Erythroblast (primary cell): ENCODE measurements around the gene CHRNA1.

Experiments
- DNase-seq, 2 experiments: peaks; one replicate each; lab custom pipeline; 2025; lab: John Stamatoyannopoulos, UW
- GATA1 ChIP-seq: IDR thresholded peaks from 2 replicates; pipeline ENCODE4 v1.6.1; 2011; ENCODE audit warnings: low read depth, mild to moderate bottlenecking, control low read depth, low read length, moderate library complexity
- POLR2A ChIP-seq: IDR thresholded peaks from 2 replicates; pipeline ENCODE4 v1.6.1; 2011; ENCODE audit warnings: mild to moderate bottlenecking, low read length

The CHRNA1 gene

DNA sequence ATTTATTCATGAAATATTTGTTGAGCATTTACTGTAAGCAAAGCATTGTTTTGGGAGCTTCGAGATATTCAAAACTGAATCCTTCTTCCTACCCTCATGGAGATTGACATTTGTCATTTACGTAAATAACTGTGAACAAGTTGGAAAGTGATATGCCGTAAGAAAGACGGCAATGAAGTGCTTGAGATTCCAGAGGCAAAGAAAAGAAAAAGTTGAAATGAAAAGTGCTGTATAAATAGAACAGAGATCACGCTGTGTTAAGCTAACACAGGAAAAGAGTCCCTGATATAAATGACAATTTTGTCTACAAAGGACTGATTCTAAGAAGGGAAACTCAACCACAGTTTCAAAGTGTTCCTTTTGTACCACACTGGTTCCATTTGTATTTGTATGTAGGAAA is 1.8 kb downstream of the CHRNA1 start:
- no peak for DNase-seq
- no peak for TF ChIP-seq GATA1
- TF ChIP-seq POLR2A = no peak

DNA sequence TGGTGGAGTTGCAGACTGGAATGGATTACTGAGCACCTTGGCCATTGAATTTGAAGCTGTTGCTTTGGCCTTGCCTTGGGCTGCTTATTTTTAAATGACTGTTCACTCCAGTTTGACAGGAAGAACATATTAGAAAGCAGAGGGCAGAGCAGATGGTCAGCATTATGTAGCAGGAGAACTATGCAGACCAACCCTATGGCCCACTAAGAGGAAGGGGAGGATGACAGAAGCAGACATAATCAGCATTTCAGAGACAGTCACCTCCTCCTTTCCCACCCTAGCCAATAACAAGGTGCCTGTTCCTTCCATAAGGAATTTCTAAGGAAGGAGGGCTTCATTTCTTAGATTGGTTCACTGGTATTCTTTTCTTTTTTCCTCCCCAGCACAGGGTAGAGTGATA is 2.4 kb downstream of the CHRNA1 start:
- no peak for DNase-seq
- TF ChIP-seq GATA1 = no peak
- TF ChIP-seq POLR2A = no peak

DNA sequence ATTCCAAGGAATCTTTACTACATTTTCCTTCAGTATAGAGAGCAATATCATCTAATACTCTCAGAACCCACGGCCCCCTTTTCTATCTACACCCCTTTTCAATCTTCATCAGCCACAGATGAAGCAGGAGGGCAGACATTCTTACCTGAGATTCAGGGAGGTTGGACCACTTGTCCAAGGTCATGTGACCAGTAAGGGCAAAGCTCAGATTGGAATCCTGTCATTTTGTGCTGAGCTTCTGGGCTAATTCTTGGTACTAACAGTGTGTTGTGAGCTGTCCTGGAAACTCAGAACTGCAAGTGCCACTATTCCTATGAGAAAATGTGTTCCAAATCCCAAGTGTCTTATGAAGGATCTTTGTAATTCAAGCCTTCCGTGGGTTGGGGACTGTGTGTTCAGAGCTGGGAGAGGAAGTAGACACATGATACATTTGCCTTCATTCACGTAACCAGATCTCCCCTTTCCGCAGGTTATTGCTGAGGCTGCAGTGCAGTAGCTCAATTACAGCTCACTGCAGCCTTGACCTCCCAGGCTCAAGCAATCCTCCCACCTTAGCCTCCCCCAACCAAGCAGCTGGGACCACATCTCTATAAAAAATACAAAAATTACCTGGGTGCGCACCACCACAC is 3.3 kb downstream of the CHRNA1 start:
- no peak for DNase-seq
- TF ChIP-seq GATA1 (no peak), POLR2A (no peak)

DNA sequence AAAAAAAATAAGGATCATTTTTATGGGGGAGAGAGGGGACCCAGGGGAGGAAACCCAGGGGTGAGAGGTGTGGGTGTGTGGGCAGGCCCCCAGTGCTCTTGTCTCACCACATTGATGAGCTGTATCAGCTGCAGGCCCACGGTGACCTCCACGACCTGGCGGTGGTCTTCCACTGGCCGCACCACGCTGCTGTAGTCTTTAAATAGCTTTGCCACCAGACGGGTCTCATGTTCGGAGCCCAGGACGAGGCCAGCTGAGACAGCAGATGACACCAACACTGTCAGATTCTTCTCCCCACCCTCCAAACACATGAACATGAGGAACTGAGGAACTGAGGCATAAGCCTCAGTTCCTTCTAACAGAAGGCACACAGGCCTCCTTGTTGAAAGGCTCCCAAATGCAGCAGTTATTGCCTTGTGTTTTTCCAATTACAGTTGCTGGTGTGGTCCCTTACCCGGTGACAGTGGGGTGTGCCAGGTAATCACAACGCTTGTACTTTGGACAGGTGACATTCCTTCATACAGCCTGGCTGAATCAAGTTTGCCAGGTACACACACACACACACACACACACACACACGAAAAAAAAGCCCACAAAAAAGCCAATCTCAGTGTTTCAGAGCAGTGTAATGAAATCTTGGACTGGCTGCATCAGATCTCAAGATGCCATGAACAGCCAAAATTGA is 4.7 kb downstream of the CHRNA1 start:
- DNase-seq = no peak
- no peak for TF ChIP-seq POLR2A
- no peak for TF ChIP-seq GATA1

DNA sequence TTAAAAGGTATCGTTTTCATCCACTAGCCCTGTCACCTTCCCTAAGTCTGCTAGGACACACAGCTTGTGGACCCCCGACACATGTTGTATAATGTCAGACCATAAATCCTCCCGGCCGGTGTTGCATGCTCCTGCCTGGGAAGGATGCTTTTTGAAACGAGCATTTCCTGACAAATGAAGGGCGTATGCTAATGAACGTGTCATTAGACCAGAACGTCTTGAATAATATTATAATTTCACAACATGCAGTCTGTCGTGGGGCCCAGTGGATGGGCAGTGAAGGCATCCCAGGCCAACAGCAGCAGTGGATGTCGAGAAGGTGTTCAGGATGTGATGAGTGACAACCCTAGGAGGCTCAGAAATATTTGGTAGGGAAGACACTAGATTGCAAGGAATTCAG is 7.5 kb downstream of the CHRNA1 start:
- no peak for DNase-seq
- TF ChIP-seq GATA1 (no peak), POLR2A (no peak)

DNA sequence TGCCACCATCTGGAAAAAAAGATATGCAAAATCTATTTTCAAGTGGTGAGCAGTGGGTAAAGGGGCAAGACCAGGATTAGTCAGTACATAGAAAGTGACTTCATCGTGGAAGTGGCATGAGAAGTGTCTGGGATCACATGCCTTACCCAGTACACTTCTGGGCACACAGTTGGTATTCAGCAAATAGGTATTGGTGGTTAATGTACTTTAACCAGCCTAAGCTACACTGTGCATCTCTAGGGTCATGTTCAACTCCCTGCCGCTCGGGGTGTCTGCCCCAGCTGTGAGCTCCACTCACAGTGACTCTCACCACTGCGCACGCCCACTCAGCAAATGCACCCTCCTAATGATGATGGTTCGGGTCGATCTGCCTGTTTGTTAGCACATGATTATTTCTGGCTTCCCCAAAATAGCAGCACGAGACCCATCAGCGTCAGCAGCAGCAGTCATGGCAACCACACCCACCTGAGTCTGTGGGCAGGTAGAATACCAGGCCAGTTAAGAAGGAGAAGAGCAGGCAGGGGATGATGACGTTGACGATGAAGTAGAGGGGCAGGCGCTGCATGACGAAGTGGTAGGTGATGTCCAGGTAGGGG is 11.1 kb downstream of the CHRNA1 start:
- TF ChIP-seq GATA1 = no peak
- TF ChIP-seq POLR2A = no peak
- DNase-seq = no peak

DNA sequence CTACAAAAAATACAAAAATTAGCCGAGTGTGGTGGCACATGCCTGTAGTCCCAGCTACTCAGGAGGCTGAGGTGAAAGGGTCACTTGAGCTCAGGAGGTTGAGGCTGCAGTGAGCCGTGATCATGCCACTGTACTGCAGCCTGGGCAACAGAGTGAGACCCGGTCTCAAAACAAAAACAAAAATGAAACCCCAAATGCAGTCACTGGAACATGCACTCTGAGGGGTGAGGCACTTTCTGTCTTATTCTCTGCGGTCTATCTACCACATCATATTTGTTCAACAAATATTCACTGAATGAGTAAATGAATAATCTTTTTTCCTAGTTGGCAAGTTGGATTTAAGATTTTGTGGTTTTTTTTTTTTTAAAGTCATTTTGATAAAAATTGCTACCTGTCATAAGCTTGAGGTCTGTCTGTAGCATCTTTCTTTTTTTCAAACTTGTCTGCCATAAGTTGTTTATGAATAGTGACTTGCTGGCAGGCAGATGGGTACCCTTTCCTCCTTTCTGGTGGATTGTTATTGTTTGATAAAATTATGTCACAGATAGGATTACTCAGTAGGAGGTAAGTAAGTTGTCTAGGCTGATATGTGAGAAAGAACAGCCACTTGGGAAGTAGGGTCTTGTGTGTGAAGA is 11.8 kb downstream of the CHRNA1 start:
- DNase-seq = no peak
- TF ChIP-seq GATA1 (no peak), POLR2A (no peak)

DNA sequence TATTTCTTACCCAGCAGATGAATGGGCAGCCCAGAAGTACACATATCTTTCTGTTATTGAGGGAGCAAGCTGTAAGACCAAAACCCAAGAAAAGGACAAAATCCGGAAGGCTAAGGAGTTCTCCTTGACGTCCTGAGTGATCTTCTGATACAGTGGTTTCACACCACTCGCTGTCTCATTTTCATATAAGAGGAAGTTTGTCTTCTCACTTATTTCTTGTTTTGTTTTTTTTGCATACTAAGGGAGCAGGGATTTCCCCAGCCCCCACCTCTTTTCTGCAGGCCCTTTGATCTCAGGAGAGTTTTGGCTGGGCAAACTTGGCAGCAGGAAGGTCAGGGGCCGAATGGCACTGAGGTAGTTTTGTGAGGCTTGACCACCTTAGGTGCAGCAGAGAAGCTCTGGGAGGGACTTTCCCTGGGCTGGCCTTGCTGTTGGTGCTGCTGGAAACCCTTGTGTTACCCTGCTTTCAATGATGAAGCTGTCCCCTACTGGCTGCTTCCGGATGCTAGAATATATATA is 13.3 kb downstream of the CHRNA1 start:
- TF ChIP-seq POLR2A = no peak
- TF ChIP-seq GATA1 = no peak
- DNase-seq = no peak

DNA sequence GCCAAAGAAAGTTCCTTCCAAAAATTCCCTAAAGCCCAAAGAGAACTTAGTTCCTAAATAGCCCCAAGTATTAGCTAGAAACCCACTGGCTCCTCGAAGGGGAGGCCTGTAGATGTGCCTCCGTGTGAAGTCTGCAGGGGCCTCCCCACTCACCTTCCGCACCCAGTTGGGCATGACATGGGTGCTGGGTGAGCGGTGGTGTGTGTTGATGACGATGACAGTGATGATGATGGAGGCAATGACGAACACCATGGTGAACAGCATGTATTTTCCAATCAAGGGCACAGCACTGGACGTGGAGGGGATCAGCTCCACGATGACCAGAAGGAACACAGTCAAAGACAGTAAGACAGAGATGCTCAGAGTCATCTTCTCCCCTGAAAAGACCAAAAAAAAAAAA is 14.5 kb downstream of the CHRNA1 start:
- no peak for DNase-seq
- no peak for TF ChIP-seq POLR2A
- no peak for TF ChIP-seq GATA1

DNA sequence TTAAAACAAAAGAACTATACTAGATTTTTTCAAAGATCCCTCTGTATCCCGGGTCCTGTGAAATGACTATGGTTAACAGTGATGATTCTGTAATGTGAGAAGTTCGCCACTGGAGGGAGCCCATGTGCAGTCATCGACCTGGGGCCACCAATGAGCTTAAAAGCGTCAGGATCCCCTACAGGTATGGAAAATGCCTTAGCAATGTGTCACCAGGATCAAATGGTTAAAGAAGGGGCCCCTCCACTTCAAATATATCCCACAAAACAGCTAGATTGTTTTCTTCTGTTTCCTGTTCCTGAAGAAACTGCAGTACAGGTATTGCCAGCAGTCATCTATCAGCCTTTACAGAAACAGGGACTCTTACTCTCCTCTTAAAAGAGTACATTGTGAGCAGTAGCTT is 15.3 kb downstream of the CHRNA1 start:
- peak; percentile 42 to 67 for DNase-seq
- TF ChIP-seq POLR2A (no peak), GATA1 (no peak)

DNA sequence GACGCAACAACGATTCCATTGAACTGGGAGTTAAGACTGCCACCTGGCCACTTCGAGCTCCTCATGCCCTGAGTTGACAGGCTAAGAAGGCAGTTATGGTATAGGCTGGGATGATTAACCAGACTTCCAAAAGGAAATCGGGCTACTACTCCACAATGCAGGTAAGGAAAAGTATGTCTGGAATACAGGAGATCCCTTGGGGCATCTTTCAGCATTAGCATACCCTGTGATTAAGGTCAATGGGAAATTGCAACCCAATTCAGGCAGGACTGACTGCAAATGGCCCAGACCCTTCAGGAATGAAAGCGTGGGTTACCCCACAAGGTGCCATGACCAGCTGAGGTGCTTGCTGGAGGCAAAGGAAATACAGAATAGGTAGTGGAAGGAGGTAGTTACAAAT is 19.1 kb downstream of the CHRNA1 start:
- no peak for DNase-seq
- TF ChIP-seq POLR2A (no peak), GATA1 (no peak)

DNA sequence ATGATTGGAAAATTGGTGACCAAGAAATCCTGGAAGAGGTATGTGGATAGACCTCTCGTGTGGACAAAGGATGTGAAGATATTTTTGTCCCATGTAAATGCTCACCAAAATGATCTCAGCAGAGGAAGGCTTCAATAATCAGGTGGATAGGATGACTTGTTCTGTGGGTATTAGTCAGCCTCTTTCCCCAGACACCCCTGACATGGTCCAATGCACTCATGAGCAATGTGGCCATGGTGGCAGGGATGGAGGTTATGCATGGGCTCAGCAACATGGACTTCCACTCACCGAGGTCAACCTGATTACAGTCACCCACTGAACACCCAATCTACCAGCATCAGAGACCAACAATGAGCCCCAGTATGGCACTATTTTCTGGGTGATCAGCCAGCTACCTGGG is 20.2 kb downstream of the CHRNA1 start:
- TF ChIP-seq POLR2A = no peak
- DNase-seq = no peak

DNA sequence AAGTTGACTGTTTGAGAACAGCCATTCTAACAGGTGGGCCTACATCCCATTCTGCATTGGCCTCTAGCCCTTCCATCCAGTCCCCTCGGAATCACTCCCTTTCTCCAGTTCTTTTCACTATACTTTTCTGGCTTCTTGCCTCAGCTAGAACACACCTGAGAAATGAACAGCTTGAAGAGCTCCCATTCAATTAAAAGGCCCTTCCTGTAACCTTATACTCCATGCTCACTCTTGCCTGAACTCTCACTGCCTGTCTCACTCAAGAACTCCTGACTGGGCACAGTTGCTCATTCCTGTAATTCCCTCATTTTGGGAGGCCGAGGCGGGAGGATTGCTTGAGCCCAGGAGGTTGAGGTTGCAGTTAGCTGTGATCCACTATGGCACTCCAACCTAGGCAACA is 23.6 kb downstream of the CHRNA1 start:
- no peak for TF ChIP-seq GATA1
- no peak for TF ChIP-seq POLR2A
- DNase-seq = no peak

DNA sequence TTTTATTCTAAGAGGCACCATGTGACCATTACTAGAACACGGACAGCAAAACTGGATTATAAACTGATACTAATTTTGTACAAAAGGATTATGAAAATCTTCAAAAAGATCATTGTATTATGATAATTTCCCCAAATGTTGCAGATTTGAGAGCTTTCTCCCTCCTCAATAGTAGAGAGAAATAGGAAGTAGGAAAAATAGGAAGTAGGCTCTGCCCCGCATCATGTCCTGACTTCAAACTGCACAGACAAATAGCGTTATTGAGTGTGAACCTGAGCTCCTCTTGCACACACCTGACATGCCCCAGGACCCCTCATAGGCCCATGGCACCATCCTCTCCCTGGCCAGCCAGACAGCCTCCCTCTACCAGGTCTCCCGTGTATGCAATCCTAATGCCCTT is 25.4 kb downstream of the CHRNA1 start:
- DNase-seq = no peak
- no peak for TF ChIP-seq POLR2A
- TF ChIP-seq GATA1 = no peak

DNA sequence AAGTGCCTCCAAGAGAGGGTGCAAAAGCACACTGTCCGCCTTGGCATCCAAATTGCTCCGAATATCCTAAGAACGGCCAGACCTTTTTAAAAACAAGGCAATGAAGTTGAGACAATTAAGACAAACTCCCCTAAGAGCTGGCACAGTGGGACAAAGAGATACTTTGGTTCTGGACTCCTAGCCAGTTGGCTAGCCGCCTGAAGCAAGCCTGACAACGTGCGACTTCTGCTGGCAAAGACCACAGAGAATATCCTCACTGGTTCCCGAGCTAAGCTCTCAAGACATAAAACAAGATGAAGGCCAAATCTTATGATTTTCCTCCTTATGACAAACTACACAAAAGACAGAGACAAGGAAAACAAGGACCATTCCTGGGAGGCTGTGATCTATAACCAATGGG is 32.7 kb downstream of the CHRNA1 start:
- TF ChIP-seq POLR2A (no peak), GATA1 (no peak)
- no peak for DNase-seq
